CD4-positive, alpha-beta T cell (primary cell): ENCODE measurements around the gene OPCML. TPM values are rescaled to one million over a fixed set of nuclear protein-coding genes. Genes with fewer than 3 reads are reported as not detected.

Source experiments
- ATAC-seq: fragments of 200-7000 bp; cut with Tn5 transposase; one replicate; pipeline ENCODE4 v1.10.0; 2022; ENCODE audit warnings: mild to moderate bottlenecking; ENCODE audit not compliant: poor library complexity
- CTCF ChIA-PET: fragments of 350-600 bp; sonication (Branson Sonifier 250); formaldehyde crosslinking; loops from one replicate; lab custom pipeline; 2021; ENCODE audit warnings: antibody characterized with exemption, inconsistent platforms; lab: Charles Lee
- POLR2A ChIA-PET: fragments of 350-600 bp; sonication (Branson Sonifier 250); formaldehyde crosslinking; loops from one replicate; lab custom pipeline; 2021; ENCODE audit warnings: antibody characterized with exemption, inconsistent platforms; lab: Charles Lee
- DNase-seq, 14 experiments: peaks; one replicate each; pipeline ENCODE4 v3.0.0-alpha.2; 2013 to 2020; ENCODE audit warnings: mixed read lengths in 2 of 14
- H3K27ac ChIP-seq, 2 donors: one replicate each; pipeline versions ENCODE4 v1.5.1 to v1.7.0; 2013; ENCODE audit warnings: low read length in 2 of 2, low read depth in 1 of 2, mild to moderate bottlenecking in 1 of 2
- H3K27me3 ChIP-seq, 2 experiments: 1 replicate in 1 of 2; 2 replicates in 1 of 2; pipeline versions ENCODE4 v1.6.1 to v1.7.0; 2013; ENCODE audit warnings: low read length in 2 of 2, control low read depth in 1 of 2, mild to moderate bottlenecking in 1 of 2, moderate library complexity in 1 of 2; ENCODE audit not compliant: insufficient read depth in 2 of 2, control insufficient read depth in 1 of 2
- H3K36me3 ChIP-seq: one replicate; pipeline ENCODE4 v1.6.1; 2013; ENCODE audit warnings: low read length, control low read depth; ENCODE audit not compliant: insufficient read depth
- H3K4me1 ChIP-seq: one replicate; pipeline ENCODE4 v1.6.1; 2013; ENCODE audit warnings: low read length, control low read depth; ENCODE audit not compliant: insufficient read depth
- H3K4me3 ChIP-seq: one replicate; pipeline ENCODE4 v1.5.1; 2013; ENCODE audit warnings: mild to moderate bottlenecking, low read length, moderate library complexity
- H3K9me3 ChIP-seq, 2 experiments: 1 replicate in 1 of 2; 2 replicates in 1 of 2; pipeline versions ENCODE4 v1.6.1 to v1.7.0; 2013; ENCODE audit warnings: low read length in 2 of 2, mild to moderate bottlenecking in 2 of 2, control low read depth in 1 of 2, moderate library complexity in 1 of 2; ENCODE audit not compliant: control insufficient read depth in 1 of 2, insufficient read depth in 1 of 2
- H3K27ac Mint-ChIP-seq: one replicate; pipeline ENCODE4 v1.8.0; 2020; ENCODE audit warnings: mixed read lengths
- H3K27me3 Mint-ChIP-seq: one replicate; pipeline ENCODE4 v1.8.0; 2021; ENCODE audit warnings: mixed read lengths
- H3K36me3 Mint-ChIP-seq: one replicate; pipeline ENCODE4 v1.8.0; 2021; ENCODE audit warnings: low read depth, mixed read lengths
- H3K4me1 Mint-ChIP-seq: one replicate; pipeline ENCODE4 v1.8.0; 2021; ENCODE audit warnings: low read depth, mixed read lengths
- H3K4me3 Mint-ChIP-seq: one replicate; pipeline ENCODE4 v1.8.0; 2020; ENCODE audit warnings: mild to moderate bottlenecking, mixed read lengths
- H3K9me3 Mint-ChIP-seq: one replicate; pipeline ENCODE4 v1.8.0; 2020; ENCODE audit warnings: mixed read lengths
- intact Hi-C, 2 experiments: fragments of 100-400 bp; cut with DNase I in 1 of 2; cut with micrococcal nuclease in 1 of 2; formaldehyde crosslinking; loops; one replicate each; pipeline versions ENCODE4 v1.15.1 to v1.9.0; 2023 to 2025; cut with DNase I, micrococcal nuclease
- total RNA-seq, 174 experiments: library from RNA in 2 of 174; stranded (reverse) in 2 of 174; gene quantifications; one replicate each; pipeline ENCODE4 v1.2.3 and lab custom pipeline; 2021 to 2026
- TF ChIP-seq, protein P1 (sequence below): fragments of 200-600 bp; IDR thresholded peaks from one replicate; pipeline ENCODE4 v1.8.0; 2022; ENCODE audit warnings: antibody characterized with exemption, mild to moderate bottlenecking

Gene OPCML
- total RNA-seq, 2 experiments from 2014 or later: not detected

DNA sequence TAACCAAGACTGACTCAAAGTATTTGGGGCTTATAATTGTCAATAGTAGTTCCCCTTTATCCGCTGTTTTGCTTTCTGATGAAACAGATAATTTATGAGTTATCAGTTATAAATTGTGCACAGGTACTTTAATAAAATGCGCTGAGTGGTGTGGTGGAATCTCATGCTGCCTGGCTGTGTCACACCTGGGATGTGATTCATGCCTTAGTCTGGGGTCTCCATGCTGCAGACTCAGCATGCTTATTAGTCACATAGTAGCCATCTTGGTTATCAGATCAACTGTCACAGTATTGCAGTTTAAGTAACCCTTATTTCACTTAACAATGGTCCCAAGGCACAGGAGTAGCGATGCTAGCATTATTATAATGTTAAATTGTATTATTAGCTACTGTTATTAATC is 1166.7 kb downstream of the OPCML start:
- Mint-ChIP-seq H3K4me3 (no peak overlapping the region), H3K27ac (no peak overlapping the region), H3K4me1 (no peaks in the 10 kb centered on the region), H3K9me3 (peaks cover 2% of the 10 kb centered on the region), H3K36me3 (no peaks in the 10 kb centered on the region), H3K27me3 (no peaks in the 10 kb centered on the region)
- ChIA-PET CTCF (interaction anchor here (0.5 kb wide), 1 partner anchor 345 kb away, joined by 3 read pairs; no protein-coding TSS in a partner anchor), POLR2A (no interaction called here)
- TF ChIP-seq, protein P1, sequence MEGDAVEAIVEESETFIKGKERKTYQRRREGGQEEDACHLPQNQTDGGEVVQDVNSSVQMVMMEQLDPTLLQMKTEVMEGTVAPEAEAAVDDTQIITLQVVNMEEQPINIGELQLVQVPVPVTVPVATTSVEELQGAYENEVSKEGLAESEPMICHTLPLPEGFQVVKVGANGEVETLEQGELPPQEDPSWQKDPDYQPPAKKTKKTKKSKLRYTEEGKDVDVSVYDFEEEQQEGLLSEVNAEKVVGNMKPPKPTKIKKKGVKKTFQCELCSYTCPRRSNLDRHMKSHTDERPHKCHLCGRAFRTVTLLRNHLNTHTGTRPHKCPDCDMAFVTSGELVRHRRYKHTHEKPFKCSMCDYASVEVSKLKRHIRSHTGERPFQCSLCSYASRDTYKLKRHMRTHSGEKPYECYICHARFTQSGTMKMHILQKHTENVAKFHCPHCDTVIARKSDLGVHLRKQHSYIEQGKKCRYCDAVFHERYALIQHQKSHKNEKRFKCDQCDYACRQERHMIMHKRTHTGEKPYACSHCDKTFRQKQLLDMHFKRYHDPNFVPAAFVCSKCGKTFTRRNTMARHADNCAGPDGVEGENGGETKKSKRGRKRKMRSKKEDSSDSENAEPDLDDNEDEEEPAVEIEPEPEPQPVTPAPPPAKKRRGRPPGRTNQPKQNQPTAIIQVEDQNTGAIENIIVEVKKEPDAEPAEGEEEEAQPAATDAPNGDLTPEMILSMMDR: no peak
- Histone ChIP-seq H3K27me3 (no peaks in the 10 kb centered on the region), H3K36me3 (no peaks in the 10 kb centered on the region), H3K27ac (no peak overlapping the region), H3K4me1 (no peaks in the 10 kb centered on the region), H3K4me3 (no peak overlapping the region), H3K9me3 (no peaks in the 10 kb centered on the region)
- DNase-seq (no peak), ATAC-seq (no peak)
- intact Hi-C loops: no loop called here
